B cell (primary cell): ENCODE results near the gene ABCA13.

ENCODE experiments used
- CTCF ChIP-seq: fragments of 200-600 bp; IDR thresholded peaks from one replicate; pipeline ENCODE4 v1.8.0; 2022; ENCODE audit warnings: antibody characterized with exemption, mild to moderate bottlenecking
- EZH2 ChIP-seq: IDR thresholded peaks from 2 replicates; pipeline ENCODE4 v1.6.1; 2012; ENCODE audit warnings: borderline replicate concordance, low read depth, mild to moderate bottlenecking, moderate library complexity, low read length; ENCODE audit not compliant: insufficient read depth, poor library complexity, severe bottlenecking

- TF ChIP-seq CTCF (no peak), EZH2 (no peak)
These were observed 22.9 kb upstream of the ABCA13 start for GRCh38 chr7:48148311-48148710.
